Glutamatergic neuron (in vitro differentiated cells): Measurements from ENCODE around the gene DFFA. TPM values are rescaled to one million over a fixed set of nuclear protein-coding genes. Genes with fewer than 3 reads are reported as not detected.
"Not testable (repeated sequence)": the region's sequence is repeated elsewhere in the genome, so short reads cannot be mapped to it uniquely, and the experiment has no call there.

Experiments used
- DNase-seq: peaks from one replicate; pipeline ENCODE4 v3.0.0; 2022
- H3K27ac Mint-ChIP-seq: one replicate; pipeline ENCODE4 v1.8.0; 2020; ENCODE audit warnings: mild to moderate bottlenecking, mixed read lengths, inconsistent platforms; ENCODE audit not compliant: unreplicated experiment
- H3K27me3 Mint-ChIP-seq: one replicate; pipeline ENCODE4 v1.8.0; 2020; ENCODE audit warnings: mild to moderate bottlenecking, moderate library complexity, mixed read lengths, inconsistent platforms; ENCODE audit not compliant: unreplicated experiment
- H3K36me3 Mint-ChIP-seq: one replicate; pipeline ENCODE4 v1.8.0; 2020; ENCODE audit warnings: mild to moderate bottlenecking, mixed read lengths, inconsistent platforms; ENCODE audit not compliant: unreplicated experiment
- H3K4me1 Mint-ChIP-seq: one replicate; pipeline ENCODE4 v1.8.0; 2020; ENCODE audit warnings: mild to moderate bottlenecking, low read depth, mixed read lengths, inconsistent platforms; ENCODE audit not compliant: unreplicated experiment
- H3K4me3 Mint-ChIP-seq: one replicate; pipeline ENCODE4 v1.8.0; 2020; ENCODE audit warnings: mild to moderate bottlenecking, mixed read lengths, inconsistent platforms; ENCODE audit not compliant: unreplicated experiment
- H3K9me3 Mint-ChIP-seq: one replicate; pipeline ENCODE4 v1.8.0; 2020; ENCODE audit warnings: mild to moderate bottlenecking, moderate library complexity, mixed read lengths, inconsistent platforms; ENCODE audit not compliant: unreplicated experiment
- total RNA-seq: library from RNA; stranded (reverse); fragmentation: NEBNext Ultra II Directional; extraction: Animal tissue kit (Norgen Biotek cat#: 25700); gene quantifications from one replicate; pipeline ENCODE4 v1.2.1, GENCODE V29; 2021; ENCODE audit not compliant: unreplicated experiment
- TF ChIP-seq, protein P1 (sequence below): fragments of 200-600 bp; sonication (generic); IDR thresholded peaks from one replicate; pipeline ENCODE4 v1.5.0; 2021; ENCODE audit not compliant: partially characterized antibody, unreplicated experiment

DFFA gene
- total RNA-seq, 1 donor from 2014 or later, result 38.0 TPM

GRCh38 chr1:10424034-10424433 is 48.3 kb downstream of the DFFA start:
- Mint-ChIP-seq H3K36me3 (peaks cover 4% of the 10 kb centered on the region), H3K4me3 (no peak overlapping the region), H3K27ac (peak overlapping the region; percentile 57), H3K9me3 (peaks cover 16% of the 10 kb centered on the region), H3K4me1 (peaks cover 28% of the 10 kb centered on the region), H3K27me3 (no peaks in the 10 kb centered on the region)
- TF ChIP-seq, protein P1, sequence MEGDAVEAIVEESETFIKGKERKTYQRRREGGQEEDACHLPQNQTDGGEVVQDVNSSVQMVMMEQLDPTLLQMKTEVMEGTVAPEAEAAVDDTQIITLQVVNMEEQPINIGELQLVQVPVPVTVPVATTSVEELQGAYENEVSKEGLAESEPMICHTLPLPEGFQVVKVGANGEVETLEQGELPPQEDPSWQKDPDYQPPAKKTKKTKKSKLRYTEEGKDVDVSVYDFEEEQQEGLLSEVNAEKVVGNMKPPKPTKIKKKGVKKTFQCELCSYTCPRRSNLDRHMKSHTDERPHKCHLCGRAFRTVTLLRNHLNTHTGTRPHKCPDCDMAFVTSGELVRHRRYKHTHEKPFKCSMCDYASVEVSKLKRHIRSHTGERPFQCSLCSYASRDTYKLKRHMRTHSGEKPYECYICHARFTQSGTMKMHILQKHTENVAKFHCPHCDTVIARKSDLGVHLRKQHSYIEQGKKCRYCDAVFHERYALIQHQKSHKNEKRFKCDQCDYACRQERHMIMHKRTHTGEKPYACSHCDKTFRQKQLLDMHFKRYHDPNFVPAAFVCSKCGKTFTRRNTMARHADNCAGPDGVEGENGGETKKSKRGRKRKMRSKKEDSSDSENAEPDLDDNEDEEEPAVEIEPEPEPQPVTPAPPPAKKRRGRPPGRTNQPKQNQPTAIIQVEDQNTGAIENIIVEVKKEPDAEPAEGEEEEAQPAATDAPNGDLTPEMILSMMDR, result no peak
- no peak for DNase-seq

DNA sequence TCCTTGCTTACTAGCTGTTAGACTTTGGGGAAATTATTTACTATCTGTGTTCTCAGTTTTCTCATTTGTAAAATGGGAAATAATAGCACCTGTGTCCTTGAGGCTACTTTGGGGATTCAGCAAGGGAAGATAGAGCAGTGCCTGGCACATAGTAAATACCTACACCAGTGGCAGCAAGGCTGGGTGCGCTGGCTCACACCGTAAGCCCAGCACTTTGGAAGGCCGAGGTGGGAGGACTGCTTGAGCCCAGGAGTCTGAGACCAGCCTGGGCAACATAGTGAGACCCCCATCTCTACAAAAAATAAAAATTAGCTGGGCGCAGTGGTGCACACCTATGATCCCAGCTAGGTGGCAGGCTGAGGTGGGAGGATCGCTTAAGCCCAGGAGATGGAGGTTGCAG is 50.7 kb downstream of the DFFA start:
- TF ChIP-seq, protein P1, result no peak
- H3K4me3 Mint-ChIP-seq, result no peak overlapping the region
- H3K36me3 Mint-ChIP-seq, result peaks cover 4% of the 10 kb centered on the region
- peaks cover 16% of the 10 kb centered on the region for H3K9me3 Mint-ChIP-seq
- no peak overlapping the region for H3K27ac Mint-ChIP-seq
- DNase-seq, result no peak
- H3K27me3 Mint-ChIP-seq, result peaks cover under 1% of the 10 kb centered on the region
- peaks cover 22% of the 10 kb centered on the region for H3K4me1 Mint-ChIP-seq

DNA sequence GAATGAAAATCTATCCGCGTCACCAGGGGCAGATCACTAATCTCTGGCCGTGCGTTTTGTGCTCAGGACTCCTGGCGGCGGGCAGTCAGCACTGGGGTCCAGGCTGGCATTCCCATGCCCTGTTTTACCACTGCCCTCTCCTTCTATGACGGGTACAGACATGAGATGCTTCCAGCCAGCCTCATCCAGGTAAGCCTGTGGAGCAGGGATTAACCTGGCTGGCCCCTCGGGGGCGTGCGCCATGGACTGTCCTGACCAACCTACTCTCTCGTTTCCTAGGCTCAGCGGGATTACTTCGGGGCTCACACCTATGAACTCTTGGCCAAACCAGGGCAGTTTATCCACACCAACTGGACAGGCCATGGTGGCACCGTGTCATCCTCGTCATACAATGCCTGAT is 53.0 kb downstream of the DFFA start:
- no peak overlapping the region for H3K4me3 Mint-ChIP-seq
- peak overlapping the region; percentile 13 for H3K27ac Mint-ChIP-seq
- TF ChIP-seq, protein P1, result no peak
- peaks cover 9% of the 10 kb centered on the region for H3K9me3 Mint-ChIP-seq
- H3K4me1 Mint-ChIP-seq, result peaks cover 14% of the 10 kb centered on the region
- no peak for DNase-seq
- H3K36me3 Mint-ChIP-seq, result peaks cover 4% of the 10 kb centered on the region
- peaks cover 2% of the 10 kb centered on the region for H3K27me3 Mint-ChIP-seq

DNA sequence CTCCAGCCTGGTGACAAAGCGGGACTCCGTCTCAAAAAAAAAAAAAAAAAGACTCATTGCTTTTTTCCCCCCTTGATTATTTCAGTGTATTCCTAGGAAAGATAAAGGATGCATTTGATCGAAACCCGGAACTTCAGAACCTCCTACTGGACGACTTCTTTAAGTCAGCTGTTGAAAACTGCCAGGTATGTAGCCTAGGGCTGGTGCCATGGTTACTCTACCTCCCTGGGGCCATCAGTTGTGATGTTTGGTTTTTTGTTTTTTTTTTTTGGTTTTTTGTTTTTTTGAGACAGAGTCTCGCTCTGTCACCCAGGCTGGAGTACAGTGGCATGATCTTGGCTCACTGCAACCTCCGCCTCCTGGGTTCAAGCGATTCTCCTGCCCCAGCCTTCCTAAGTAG is 53.6 kb downstream of the DFFA start:
- not testable (repeated sequence) for H3K36me3 Mint-ChIP-seq, H3K4me3 Mint-ChIP-seq, DNase-seq, H3K27ac Mint-ChIP-seq, H3K4me1 Mint-ChIP-seq, H3K27me3 Mint-ChIP-seq, H3K9me3 Mint-ChIP-seq

GRCh38 chr1:10415967-10416366 is 56.4 kb downstream of the DFFA start:
- H3K27ac Mint-ChIP-seq, H3K9me3 Mint-ChIP-seq, DNase-seq, H3K4me1 Mint-ChIP-seq, H3K27me3 Mint-ChIP-seq, H3K4me3 Mint-ChIP-seq, H3K36me3 Mint-ChIP-seq: not testable (repeated sequence)

DNA sequence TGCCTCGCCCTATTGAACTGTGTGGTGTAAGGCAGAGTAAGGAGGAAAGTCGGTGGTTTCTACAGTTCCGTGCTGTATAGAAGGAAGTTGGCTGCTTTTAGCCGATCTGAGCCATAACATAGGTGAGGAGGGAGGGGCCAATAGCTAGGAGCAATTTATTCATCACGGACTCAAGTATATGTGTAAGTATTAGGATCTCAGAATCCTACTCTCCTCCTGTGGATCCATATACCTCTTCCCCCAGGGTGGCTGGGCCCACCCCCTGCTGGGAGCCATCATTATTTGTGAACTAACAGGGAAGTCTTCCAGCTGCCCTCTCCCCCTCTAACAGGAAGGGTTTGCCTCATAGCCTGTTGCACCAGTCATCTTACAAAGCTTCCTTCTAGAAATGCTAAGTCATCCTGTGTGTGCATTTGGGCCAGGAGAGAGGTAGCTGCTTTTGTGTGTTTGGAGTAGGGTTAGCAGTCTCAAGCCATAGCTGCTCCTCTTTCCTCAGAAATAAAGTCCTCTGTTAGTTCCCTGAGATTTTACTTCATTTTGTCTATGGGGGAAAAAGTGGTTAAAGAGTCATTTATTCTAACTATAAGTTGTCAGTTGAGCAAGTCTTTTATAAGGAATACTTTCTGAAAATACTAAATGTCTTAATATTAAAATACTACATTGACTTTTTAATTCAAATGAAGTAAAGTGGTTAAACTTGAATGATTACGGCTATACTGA is 57.0 kb downstream of the DFFA start:
- DNase-seq, result no peak
- Mint-ChIP-seq H3K9me3 (peaks cover 3% of the 10 kb centered on the region), H3K4me3 (no peak overlapping the region), H3K27me3 (peaks cover 5% of the 10 kb centered on the region), H3K4me1 (peaks cover 5% of the 10 kb centered on the region), H3K27ac (no peak overlapping the region), H3K36me3 (peaks cover 4% of the 10 kb centered on the region)
- TF ChIP-seq, protein P1, result no peak
